GM12864 (cell line): Measurements from ENCODE around the gene C9.
A peak's percentile ranks its signal among the peaks of the same experiment; 100 is the strongest.

Experiments used
- DNase-seq: peaks from one replicate; pipeline ENCODE4 v3.0.0-alpha.2; 2011; ENCODE audit warnings: low read depth
- H3K4me3 ChIP-seq: 2 replicates; pipeline ENCODE4 v1.5.1; 2011; ENCODE audit warnings: mild to moderate bottlenecking, low read depth, low read length, control low read depth
- TF ChIP-seq, protein P1 (sequence below): IDR thresholded peaks from 2 replicates; pipeline ENCODE4 v1.5.1; 2011; ENCODE audit warnings: low read depth, mild to moderate bottlenecking, moderate library complexity, low read length, control low read depth, inconsistent platforms; ENCODE audit errors: missing control alignments

The C9 gene

DNA sequence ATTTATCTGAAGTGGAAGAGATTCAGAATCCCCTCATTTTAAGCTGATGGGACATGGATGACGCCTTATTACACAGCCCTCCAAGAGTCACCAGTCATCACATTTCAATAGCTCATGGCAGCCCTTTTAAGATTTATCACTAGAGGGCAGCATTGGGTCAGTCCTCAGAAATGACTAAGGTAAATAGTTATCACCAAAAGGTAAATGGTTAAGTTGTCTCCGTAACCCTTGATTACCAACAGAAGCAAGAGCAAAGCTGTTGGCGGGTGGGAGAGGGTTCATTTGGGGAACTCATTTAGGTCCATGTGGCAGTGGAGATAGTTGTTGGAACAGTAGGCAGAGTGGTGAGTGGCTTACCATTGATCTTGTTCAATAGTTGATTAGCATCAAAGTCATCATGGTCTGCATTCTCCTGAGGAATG, 12.0 kb upstream of the C9 start:
- TF ChIP-seq, protein P1, sequence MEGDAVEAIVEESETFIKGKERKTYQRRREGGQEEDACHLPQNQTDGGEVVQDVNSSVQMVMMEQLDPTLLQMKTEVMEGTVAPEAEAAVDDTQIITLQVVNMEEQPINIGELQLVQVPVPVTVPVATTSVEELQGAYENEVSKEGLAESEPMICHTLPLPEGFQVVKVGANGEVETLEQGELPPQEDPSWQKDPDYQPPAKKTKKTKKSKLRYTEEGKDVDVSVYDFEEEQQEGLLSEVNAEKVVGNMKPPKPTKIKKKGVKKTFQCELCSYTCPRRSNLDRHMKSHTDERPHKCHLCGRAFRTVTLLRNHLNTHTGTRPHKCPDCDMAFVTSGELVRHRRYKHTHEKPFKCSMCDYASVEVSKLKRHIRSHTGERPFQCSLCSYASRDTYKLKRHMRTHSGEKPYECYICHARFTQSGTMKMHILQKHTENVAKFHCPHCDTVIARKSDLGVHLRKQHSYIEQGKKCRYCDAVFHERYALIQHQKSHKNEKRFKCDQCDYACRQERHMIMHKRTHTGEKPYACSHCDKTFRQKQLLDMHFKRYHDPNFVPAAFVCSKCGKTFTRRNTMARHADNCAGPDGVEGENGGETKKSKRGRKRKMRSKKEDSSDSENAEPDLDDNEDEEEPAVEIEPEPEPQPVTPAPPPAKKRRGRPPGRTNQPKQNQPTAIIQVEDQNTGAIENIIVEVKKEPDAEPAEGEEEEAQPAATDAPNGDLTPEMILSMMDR = peak; percentile 69
- DNase-seq = peak; percentile 13
- no peak overlapping the region for H3K4me3 ChIP-seq

DNA sequence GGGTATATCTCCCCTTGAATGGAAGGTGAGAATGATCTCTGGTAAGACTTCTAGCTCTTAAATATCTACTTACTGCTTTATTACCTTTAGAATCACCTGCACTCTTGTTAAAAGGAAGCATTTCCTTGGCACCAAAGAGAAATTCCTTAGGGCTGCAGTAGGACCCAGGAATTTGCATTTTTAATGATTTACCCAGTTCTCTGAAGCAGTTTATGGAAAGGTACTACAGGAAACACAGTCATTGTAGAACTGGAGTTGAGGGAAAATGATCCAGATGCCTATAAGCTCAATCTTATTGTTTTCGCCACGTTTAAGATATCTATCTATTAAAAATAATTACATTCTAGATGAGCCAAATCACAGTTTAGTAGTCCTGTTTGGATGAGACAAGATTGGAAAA, 9.5 kb upstream of the C9 start:
- no peak overlapping the region for H3K4me3 ChIP-seq
- TF ChIP-seq, protein P1 = no peak
- no peak for DNase-seq

DNA sequence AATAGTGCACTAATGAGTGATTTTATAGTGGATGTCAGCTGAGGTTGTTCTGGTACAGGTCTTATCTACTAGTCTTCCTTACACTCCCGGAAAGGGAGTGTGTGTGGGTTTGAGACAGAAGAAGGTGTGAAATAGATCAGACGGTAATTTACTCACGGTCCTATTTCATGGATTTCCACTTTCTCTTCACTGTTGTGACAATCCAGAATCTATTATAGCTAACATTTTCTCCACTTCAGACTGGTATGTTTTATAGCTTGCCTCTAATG, 7.0 kb upstream of the C9 start:
- TF ChIP-seq, protein P1 = no peak
- H3K4me3 ChIP-seq = no peak overlapping the region

DNA sequence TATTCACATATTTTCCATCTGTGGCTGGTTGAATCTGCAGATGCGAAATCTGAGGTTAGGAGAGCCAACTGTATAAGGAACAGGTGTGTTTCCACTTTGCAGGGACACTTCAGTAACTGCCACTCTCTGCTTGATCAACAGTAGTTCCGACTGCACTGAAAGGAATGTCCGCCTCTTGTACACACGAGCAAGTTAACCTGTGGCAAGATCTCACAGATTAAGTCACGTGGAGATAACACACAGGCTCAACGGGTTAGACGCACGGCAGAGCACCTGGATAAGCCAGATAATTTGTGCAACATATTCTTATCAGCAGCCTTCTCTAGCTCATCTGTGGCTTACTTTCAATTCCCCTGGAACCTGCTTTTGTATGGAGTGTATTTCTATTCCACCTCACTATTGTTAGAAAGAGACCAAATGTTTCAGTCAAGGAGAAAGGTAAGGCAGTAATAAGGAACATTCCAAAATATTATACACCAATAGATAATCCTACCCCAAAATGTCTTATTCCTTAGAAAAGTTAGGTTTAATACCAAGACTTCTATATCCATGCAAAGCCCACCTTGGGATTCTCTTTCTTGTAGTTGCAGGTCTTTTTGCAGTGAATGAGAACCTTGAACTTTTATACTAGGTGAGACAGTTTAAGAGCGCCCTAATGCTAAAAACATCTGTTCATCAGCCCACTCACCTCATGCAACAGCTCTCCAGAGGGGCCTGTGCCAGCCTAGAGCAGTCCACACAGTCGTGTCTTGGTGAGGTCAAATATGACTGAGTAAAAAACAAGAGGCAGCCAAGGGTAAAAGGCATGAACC, 6.5 kb upstream of the C9 start:
- DNase-seq = no peak

More for the DNA sequence above, 7.0 kb upstream of the C9 start:
- no peak for DNase-seq

DNA sequence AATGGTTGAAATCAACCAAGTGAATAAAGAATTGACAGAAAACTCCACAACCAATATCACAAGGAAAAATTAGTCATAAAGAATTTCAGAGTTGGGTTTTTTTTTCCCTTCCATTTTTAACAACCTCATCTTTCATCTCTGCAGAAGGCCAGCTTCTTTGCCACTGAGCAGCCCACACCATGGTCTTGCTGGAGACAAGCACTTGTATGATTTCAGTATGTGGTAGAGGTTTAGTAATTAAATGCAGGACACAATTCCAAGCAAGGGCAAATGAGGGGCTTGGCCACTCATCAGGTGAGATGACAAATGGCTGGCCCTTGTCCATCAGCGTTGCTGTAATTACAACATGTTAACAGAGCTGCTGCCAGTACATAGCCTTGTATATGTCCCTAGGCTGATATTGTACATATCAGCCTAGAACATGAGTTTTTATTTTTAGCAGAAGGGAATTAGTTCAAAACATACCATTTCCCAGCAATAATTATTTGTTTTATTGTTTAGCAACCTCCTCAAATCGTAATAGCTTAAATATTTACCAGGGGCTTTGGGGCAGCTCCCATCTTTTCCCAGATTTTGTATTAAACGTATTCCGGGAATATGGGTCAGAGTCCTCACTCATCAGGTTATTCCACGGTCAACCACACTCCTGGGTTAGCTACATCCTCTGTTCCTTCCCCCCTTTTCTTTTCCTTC, 5.0 kb upstream of the C9 start:
- TF ChIP-seq, protein P1 = no peak
- H3K4me3 ChIP-seq = no peak overlapping the region
- DNase-seq = no peak

More for the DNA sequence above, 6.5 kb upstream of the C9 start:
- no peak overlapping the region for H3K4me3 ChIP-seq
- TF ChIP-seq, protein P1 = no peak

DNA sequence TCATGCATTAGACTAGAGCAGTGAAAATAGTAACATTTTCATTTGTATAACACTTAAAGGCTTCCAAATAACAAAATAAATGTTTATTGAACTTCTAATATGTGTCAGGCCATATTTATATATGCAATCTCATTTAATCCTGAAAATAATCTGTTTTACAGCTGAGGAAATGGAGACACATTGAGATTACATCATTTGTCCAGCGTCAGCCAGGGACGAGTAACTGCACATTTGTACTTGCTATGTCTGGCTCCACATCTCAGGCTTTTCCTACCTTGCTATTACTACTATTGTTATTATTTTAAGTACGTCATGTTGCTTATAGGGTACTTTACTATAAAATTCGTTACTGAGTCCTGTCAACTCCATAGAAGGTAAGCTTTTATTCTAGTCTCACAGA, 3.8 kb upstream of the C9 start:
- H3K4me3 ChIP-seq = no peak overlapping the region
- no peak for DNase-seq
- TF ChIP-seq, protein P1 = no peak
